Caki2 (cell line): ENCODE data around the gene OBSCN. TPM values are rescaled to one million over a fixed set of nuclear protein-coding genes. Genes with fewer than 3 reads are reported as not detected.
"Not testable (repeated sequence)": the region's sequence is repeated elsewhere in the genome, so short reads cannot be mapped to it uniquely, and the experiment has no call there.

Source experiments
- DNase-seq: peaks from one replicate; pipeline ENCODE4 v3.0.0-alpha.2; 2015; ENCODE audit warnings: low read depth
- in situ Hi-C: cut with HindIII; loops from 2 replicates; pipeline ENCODE4 v1.10.0; 2016; ENCODE audit warnings: low sequenced_read_pairs, low pct_unique_long_range_greater_than_20kb, mixed read lengths
- total RNA-seq: library from RNA; depleted of rRNA; stranded (reverse); fragments of >200 nt; shearing (Covaris generic); gene quantifications from 2 replicates; pipeline ENCODE4 v1.2.3, GENCODE V29; 2014; ENCODE audit warnings: low replicate concordance

Gene OBSCN
- total RNA-seq, 1 experiment from 2014 or later = 16.7 TPM

DNA sequence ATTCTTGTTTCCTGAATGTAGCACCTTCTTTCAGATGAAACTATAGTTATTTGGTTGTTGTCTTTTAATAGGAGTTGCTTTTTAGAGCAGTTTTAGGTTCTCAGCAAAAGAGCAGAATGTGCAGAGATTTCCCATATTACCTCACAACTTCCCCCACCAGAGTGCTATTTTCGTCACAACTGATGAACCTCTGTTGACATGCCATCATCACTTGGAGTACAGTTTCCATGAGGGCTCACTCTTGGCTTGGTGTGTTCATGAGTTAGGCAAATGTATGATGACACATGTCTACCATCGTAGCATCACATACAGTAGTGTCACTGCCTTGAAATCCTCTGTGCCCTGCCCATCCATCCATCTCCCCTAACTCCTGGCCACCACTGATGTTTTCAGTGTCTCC is 38.5 kb upstream of the OBSCN start:
- in situ Hi-C loops = no loop called here
- DNase-seq = no peak

DNA sequence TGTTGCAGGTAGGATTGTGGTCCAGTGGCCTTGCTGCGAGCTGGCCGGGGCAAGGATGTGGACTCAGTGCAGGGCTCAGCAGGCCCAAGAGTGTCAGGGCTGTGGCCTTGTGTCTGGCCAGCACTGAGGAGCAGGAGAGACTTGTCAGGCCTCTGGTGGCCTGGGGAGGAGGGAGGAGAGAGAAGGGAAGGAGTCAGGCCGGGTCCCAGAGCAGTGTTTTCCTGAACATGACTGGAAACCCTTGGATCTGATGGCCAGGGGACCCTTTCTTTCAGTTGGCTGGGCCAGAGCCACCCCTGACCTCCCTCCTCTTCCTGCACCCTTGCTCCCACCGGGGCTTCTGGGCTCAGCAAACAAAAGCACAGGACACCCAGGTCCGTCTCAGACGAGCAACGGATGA is 37.2 kb upstream of the OBSCN start:
- in situ Hi-C loops = no loop called here

DNA sequence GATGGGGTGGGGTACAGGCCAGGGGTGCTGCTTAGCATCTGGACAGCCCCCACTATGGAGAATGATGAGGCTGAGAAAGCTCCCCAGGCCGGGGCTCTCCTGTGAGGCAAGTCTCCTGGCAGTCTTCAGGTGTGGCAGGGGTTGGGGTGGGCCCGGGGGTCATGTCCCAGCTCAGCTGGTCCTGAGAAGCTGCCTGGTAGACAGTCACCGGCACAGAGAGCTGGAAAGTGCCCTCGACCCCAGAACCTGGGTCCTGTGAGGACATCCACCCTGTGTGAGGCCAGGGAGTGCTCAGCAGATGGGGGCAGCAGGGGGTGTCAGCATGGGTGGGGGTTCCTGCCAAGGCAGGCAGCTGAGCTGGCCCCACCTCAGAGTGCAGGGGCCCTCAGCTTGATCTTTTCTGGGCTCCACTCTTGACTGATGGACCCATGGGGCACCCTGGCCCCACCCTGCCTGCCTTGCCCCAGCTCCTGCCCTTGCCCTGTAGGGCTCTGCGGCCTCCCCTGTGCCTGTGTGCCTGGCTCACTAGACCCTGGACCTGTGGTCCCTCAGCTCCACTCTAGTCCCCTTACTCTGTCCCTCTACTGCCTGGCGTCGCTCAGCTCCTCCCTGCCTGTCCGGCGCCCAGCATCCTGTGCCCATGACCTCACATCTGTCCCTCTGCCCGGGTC is 36.5 kb upstream of the OBSCN start:
- DNase-seq = no peak
- in situ Hi-C loops = no loop called here

More for the DNA sequence above, 37.2 kb upstream of the OBSCN start:
- DNase-seq = no peak

DNA sequence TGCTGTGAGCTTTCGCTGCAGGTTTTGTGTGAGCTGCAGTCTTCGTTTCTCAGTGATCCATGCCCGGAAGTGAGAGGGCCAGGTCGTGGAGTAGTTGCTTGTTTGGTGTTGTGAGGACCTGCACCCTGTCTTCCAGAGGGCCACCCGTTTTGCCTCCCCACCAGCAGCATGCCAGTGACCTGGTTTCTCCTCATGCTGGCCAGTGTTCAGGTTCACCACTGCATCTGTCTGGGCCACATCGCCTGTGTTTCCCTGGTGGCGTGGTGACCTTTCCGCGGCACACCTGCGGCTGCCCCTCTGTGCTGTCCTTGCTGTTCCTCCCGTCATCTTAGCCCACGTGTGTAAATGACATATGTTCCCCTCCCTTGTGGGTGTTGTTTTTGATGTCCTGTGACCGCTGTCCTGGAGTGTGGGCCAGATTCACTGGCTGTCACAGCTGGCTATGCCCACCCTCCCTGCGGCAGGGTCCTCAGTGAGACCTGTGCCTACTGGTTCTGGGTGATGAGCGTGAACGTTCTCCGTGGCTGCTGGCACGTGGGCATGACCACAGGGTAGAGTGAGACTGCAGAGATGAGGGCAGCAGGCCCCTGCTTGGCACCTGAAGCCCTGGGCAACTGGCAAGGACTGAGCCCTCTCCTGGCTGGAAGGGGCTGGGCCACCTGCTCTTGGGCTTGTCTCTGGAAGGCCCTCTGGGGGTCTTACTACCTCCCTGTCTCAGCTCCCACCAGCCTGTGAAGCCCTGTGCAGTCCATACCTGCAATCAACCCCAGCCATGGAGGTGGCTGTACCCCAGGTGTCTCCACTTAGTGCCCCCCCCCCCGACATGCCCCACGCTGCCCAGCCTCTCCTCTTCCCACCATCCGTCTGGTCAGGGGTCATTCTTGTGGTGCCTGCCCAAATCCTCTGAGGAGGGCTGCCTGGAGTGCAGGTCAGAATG is 35.0 kb upstream of the OBSCN start:
- in situ Hi-C loops = no loop called here
- no peak for DNase-seq

DNA sequence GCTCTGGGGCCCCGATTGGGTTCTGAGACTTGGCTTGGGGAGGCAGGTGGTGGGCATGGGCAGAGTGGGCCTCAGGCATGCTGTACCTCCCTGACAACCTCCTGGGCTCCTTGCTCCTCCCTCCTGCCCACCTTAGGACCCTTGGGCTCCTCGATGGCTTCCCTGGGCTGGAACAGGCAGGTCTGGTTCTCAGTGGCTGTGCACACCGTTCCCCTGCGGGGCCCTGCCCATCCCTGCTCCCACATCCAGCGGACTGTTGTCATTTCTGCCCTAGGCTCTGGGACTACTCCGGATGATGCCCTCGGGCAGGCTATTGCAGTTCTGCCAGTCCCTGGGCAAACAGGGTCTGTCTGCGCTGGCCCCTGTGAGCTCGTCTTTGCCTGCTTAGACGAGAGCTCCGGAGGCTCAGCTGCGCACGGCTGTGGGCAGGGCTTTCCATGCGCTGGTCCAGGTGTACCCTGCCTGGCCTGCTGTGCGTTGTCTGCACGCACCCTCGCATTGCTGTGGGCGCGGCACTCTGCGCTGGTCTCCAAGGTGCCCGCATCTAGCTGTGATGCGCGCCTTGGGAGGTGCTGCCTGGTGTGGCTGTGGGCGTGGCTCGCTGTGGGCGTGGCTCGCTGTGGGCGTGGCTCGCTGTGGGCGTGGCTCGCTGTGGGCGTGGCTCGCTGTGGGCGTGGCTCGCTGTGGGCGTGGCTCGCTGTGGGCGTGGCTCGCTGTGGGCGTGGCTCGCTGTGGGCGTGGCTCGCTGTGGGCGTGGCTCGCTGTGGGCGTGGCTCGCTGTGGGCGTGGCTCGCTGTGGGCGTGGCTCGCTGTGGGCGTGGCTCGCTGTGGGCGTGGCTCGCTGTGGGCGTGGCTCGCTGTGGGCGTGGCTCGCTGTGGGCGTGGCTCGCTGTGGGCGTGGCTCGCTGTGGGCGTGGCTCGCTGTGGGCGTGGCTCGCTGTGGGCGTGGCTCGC is 34.0 kb upstream of the OBSCN start:
- in situ Hi-C loops = not testable (repeated sequence)

DNA sequence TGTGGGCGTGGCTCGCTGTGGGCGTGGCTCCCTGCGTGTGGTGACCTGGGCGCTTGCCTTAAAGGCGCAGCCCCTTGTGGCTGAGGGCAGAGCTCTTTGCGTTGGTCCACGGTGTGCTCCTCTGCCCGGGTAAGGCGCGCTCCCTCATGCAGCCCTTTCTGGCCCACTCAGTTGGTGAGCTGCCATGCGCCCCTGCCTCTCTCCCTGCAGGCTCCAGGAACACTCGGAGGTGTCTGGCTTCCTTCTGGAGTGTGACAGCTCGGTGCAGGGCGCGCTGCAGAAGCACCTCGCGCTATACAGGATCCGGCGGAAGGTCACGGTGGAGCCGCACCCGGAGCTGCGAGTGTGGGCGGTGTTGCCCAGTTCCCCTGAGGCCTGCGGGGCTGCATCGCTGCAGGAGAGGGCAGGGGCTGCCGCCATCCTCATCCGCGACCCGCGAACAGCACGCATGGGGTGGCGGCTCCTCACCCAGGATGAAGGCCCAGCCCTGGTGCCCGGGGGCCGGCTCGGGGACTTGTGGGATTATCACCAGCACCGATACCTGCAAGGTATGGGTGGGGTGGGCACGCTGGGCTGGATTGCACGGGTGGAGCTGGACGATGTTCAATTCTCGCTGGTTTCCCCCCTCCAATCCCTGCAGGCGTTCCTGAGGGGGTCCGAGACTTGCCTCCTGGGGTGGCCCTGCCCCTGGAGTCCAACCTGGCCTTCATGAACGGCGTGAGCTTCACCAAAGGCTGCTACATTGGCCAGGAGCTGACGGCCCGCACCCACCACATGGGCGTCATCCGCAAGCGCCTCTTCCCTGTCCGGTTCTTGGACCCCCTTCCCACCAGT is 33.1 kb upstream of the OBSCN start:
- in situ Hi-C loops = no loop called here
- peak; percentile 26 for DNase-seq

More for the DNA sequence above, 34.0 kb upstream of the OBSCN start:
- DNase-seq = peak; percentile 47

DNA sequence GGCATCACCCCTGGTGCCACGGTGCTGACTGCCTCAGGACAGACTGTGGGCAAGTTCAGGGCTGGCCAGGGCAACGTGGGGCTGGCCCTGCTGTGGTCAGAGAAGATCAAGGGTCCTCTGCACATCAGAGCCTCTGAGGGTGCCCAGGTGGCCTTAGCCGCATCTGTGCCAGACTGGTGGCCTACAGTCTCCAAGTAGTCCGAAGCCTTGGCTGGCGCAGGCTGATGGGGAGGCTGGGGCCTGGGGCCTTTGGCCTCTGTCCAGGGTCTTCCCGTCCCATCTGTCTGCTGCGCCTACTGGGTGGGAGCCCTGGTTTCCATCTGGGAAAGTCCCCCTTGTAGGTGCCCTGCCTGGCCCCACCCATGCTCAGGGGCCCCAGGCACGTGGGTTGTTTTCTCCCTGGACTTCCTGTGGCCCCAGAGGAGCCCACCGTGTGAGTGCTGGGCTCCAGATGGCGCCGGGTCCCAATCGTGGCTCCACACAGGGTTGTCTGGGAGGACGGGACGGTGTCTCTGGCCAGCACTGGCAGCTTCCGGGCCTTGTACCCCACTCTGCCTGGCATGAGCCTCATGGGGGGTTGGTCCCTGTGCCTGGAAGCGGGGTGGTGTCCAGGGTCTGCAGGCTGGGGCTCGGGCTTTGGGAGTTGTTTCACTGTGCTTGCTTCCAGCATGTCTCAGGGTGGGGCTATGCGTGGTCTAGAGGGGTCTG is 32.4 kb upstream of the OBSCN start:
- in situ Hi-C loops = no loop called here
- no peak for DNase-seq

DNA sequence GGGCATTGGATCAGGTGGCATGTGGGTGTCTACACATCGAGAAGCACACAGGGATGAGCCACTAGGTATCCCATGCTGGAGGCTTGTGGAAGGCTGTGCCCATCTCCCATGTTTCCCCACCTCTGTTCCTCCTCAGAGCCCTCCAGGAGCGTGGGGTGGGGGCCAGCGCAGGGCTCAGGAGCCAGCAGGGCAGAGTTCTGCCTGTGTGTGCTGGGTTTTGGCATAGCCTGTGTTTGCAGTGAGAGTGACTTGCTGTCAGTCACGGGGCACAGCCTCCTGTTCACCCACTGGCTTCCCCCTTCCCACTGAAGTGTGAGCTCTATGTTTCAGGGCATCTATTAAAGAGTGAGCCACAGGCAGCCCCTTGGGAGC is 31.8 kb upstream of the OBSCN start:
- in situ Hi-C loops = no loop called here
- no peak for DNase-seq

DNA sequence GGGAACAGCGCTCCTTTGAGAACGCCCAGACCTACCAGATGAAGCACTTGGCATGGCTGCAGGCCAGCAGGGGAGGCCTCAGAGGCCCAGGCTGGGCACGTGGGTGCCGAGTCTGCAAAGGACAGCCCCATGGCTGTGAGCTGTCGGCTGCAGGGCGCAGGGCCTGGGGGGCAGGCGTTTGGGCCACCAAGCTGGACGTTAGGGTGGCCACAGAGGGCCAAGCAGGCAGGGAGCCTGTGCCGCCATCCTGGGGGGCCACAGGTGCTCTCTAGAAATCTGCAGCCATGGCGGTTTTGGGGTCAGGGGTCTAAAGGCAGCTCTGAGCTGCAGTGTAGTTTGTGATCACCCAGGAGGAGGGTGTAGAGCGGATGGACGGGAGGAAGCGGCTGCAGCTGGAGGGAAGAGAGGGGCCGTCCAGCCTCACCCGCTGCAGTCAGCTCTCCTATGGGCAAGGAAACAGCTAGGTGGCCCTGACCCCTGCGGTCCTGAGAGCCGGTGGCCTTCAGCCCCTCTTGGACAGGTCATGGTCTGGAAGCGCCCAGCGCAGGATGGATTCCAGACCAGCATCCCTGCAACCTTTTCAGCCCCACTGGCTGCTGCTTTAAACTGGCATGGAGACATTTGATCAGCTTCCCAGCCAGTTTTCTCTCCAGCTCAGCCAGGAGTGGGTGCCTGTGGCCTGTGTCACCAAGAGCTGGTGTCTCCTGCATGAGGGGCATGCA is 31.2 kb upstream of the OBSCN start:
- DNase-seq = no peak
- in situ Hi-C loops = no loop called here

DNA sequence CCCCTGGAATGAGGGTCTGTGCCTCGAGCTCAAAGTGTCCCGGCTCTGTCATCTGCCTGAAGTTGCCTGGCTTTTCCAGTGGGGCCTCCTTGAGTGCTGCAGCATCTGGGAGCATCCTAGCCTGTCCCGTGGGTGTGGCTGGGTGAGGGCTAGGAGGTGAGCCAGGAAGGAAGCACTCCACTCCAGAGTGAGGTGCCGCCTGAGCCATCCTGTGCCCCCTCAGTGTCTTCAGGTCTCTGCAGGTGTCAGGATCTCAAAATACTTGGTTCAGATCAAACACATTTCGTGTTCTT is 30.7 kb upstream of the OBSCN start:
- no peak for DNase-seq
- in situ Hi-C loops = no loop called here

DNA sequence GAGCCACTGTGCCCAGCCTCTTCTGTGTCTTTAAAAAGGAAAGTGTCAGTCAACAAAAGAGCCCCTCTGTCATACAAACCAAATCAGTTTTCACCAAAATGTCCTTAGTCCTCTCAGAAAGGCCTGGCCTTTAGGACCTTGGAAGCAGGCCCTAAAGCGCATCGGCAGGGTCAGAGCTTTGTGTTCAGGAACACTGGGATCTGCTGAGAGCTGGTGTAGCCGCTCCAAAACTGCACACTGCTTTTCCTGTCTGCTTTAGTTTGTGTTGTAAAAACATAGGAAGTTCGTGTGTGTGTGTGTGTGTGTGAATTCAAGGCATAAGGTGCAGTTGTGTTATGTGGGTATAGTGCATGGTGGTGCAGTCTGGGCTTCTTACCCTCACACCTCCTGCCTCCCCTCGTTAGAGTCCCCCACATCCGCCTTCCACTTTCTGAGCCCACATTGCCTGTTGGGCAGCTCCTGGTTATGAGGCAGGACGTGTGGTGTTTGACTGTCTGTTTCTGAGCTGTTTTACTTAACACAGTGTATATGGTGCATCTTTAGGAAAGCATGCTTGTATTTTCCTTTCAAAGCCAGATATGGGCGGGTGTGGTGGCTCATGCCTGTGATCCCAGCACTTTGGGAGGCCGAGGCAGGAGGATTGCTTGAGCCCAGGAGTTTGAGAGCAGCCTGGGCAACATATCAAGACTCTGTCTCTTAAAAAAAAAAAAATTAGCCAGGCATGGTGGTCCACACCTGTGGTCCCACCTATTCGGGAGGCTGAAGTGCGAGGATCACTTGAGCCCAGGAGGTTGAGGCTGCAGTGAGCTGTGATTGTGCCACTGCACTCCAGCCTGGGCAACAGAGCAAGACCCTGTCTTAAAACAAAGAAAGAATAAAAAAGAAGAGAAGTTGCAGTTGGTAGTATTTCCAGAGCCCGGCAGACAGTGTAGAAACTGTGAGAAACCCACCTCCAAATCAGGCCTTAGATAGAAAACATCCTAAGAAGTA is 29.8 kb upstream of the OBSCN start:
- in situ Hi-C loops = no loop called here
- DNase-seq = no peak

DNA sequence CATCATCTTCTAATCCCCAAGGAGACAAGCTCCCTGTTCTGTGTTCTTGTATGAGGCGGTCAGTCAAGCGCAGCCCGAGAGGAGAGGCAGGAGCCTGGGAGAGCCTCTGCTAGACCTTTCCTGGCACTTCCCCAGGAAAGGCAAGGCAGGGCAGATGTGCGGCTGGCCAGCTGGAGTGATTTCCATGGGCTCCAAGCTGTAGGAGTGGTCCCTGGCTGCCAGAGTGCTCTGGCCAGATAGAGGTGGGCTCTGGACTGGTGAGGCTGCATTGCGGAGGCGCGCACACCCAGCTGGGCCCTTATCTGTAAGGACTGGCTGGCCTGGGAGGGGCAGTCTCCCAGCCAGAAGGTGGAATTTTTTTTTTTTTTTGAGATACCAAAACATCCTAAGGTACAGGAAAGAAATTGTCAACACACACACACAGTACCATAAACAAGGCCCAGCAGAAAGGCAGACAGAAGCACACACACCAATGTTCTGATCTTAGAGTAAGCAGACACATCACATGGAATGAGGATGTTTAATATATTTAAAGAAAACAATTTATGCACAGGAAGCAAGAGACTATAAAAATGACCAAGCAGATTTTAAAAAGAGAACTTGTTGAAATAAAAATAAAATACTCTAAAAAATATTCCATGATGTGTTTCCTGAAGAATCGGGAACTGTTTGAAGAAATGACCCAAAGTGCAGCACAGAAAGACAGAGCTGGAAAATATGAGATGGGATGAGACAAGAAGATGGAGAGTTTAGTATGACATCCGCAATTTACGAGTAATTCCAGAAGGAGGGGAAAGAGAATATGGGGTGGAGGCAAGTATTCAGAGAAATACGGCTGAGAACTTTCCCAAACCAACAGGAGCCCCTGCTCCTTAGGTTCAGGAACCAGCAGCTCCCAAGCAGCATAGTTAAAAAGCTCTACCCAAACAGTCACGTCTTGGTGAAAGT is 28.8 kb upstream of the OBSCN start:
- DNase-seq = no peak
- in situ Hi-C loops = no loop called here

DNA sequence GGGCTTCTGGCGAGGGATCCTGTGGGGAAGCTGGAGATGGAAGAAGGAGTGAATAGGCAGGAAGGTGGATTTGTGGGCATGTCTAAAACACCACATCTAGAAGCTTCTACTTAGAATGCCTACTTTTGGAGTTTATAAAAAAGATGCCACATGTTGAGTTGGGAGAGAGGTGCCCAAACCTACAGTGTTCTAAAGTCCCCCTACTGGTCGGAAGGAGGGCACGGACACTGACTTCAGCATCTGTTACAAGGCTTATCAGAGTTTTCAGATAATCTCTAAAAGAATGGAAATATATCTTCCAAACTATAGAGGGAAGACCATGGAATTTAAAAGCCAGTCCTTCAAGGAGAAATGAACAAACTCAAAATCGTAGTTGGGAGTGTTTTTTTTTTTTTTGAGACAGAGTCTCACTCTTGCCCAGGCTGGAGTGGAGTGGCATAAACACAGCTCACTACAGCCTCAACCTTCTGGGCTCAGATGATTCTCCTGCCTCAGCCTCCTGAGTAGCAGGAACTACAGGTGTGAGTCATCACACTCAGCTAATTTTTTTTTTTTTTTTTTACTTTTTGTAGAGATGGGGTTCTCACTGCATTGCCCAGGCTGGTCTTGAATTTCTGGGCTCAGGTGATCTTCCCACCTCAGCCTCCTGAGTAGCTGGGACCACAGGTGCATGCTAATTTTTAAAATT is 27.4 kb upstream of the OBSCN start:
- in situ Hi-C loops = no loop called here
- DNase-seq = no peak

DNA sequence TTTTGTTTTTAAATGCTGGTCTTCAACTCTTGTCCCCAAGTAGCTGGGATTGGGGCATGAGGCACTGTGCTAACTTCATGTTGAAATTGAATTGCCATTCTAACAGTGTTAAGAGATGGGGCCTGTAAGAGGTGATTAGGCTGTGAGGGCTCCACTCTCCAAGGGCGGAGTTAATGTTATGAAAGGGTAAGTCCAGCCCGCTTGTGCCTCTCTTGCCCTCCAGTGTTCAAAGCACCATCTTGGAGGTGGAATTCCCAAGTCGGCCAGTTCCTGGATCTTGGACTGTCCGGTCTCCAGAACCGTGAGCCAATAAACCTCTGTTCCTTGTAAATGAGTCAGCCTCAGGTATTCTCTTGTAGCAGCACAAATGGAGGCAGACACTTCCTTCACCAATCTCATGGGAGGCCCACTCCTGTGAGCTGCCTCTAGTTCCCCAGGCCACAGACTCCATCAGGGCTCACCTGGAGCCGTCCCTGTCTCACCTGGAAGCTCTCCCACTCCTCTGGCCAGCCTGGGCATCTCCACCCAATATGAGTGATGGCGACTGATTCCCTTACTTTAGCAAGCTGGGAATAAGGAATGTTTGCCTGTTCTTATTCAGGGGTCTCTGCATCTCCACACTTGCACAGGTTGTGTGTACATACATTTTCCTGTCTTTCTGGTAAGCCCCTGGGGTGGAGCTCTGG is 26.7 kb upstream of the OBSCN start:
- in situ Hi-C loops = no loop called here
- DNase-seq = no peak
